CD4-positive, alpha-beta memory T cell (primary cell): Measurements from ENCODE around the gene FBLN7. TPM values are rescaled to one million over a fixed set of nuclear protein-coding genes. Genes with fewer than 3 reads are reported as not detected.

Experiments used
- CTCF ChIA-PET: fragments of 350-600 bp; sonication (Branson Sonifier 250); formaldehyde crosslinking; loops from one replicate; lab custom pipeline; 2021; ENCODE audit warnings: inconsistent platforms; ENCODE audit not compliant: partially characterized antibody; lab: Charles Lee
- POLR2A ChIA-PET: fragments of 350-600 bp; sonication (Branson Sonifier 250); formaldehyde crosslinking; loops from one replicate; lab custom pipeline; 2021; ENCODE audit not compliant: partially characterized antibody; lab: Charles Lee
- DNase-seq, 5 donors: peaks; one replicate each; pipeline versions ENCODE4 v3.0.0 to v3.0.0-alpha.2; 2020 to 2022; ENCODE audit warnings: mixed read lengths in 1 of 5
- H3K27ac ChIP-seq: one replicate; pipeline ENCODE4 v1.7.0; 2013; ENCODE audit warnings: low read depth, low read length
- H3K27me3 ChIP-seq: 2 replicates; pipeline ENCODE4 v1.7.0; 2013; ENCODE audit warnings: mild to moderate bottlenecking, low read length, moderate library complexity; ENCODE audit not compliant: insufficient read depth
- H3K36me3 ChIP-seq: 2 replicates; pipeline ENCODE4 v1.7.0; 2013; ENCODE audit warnings: mild to moderate bottlenecking, low read length, moderate library complexity; ENCODE audit not compliant: insufficient read depth
- H3K4me1 ChIP-seq: 2 replicates; pipeline ENCODE4 v1.7.0; 2013; ENCODE audit warnings: mild to moderate bottlenecking, low read length, moderate library complexity; ENCODE audit not compliant: insufficient read depth
- H3K4me3 ChIP-seq, 2 donors: one replicate each; pipeline ENCODE4 v1.7.0; 2013; ENCODE audit warnings: low read length in 2 of 2, mild to moderate bottlenecking in 1 of 2
- H3K9me3 ChIP-seq, 2 donors: one replicate each; pipeline ENCODE4 v1.7.0; 2013; ENCODE audit warnings: low read length in 2 of 2, control low read depth in 1 of 2; ENCODE audit not compliant: control insufficient read depth in 1 of 2
- H3K27ac Mint-ChIP-seq, 7 donors: one replicate each; pipeline ENCODE4 v1.8.0; 2020 to 2021; ENCODE audit warnings: mixed read lengths in 7 of 7, mild to moderate bottlenecking in 6 of 7, inconsistent platforms in 3 of 7, moderate library complexity in 3 of 7
- H3K27me3 Mint-ChIP-seq, 2 donors: one replicate each; pipeline ENCODE4 v1.8.0; 2020 to 2021; ENCODE audit warnings: mixed read lengths in 2 of 2
- H3K36me3 Mint-ChIP-seq, 2 donors: one replicate each; pipeline ENCODE4 v1.8.0; 2020 to 2021; ENCODE audit warnings: mixed read lengths in 2 of 2, inconsistent platforms in 1 of 2, mild to moderate bottlenecking in 1 of 2
- H3K4me1 Mint-ChIP-seq, 4 donors: one replicate each; pipeline ENCODE4 v1.8.0; 2020 to 2021; ENCODE audit warnings: mixed read lengths in 4 of 4, mild to moderate bottlenecking in 1 of 4
- H3K4me3 Mint-ChIP-seq, 8 donors: one replicate each; pipeline ENCODE4 v1.8.0; 2020 to 2021; ENCODE audit warnings: mixed read lengths in 8 of 8, mild to moderate bottlenecking in 7 of 8, moderate library complexity in 6 of 8, inconsistent platforms in 3 of 8
- H3K9me3 Mint-ChIP-seq, 8 donors: one replicate each; pipeline ENCODE4 v1.8.0; 2020 to 2021; ENCODE audit warnings: mixed read lengths in 8 of 8, mild to moderate bottlenecking in 5 of 8, inconsistent platforms in 3 of 8, moderate library complexity in 1 of 8
- intact Hi-C: fragments of 100-400 bp; cut with micrococcal nuclease; formaldehyde crosslinking; loops from one replicate; pipeline ENCODE4 v1.15.1; 2023
- polyA plus RNA-seq, 2 donors: library from polyadenylated mRNA; unstranded; fragments of 300-500 nt; fragmentation: Illumina TruSeq; gene quantifications; one replicate each; pipeline ENCODE4 v1.2.3, GENCODE V29; 2021
- total RNA-seq, 2 experiments: library from RNA; stranded (reverse); gene quantifications; one replicate each; pipeline ENCODE4 v1.2.3, GENCODE V29; 2021

Gene FBLN7
- total RNA-seq (10 to 100 TPM; 34.3 to 37.0 TPM), polyA plus RNA-seq (10 to 100 TPM; 29.3 to 41.2 TPM)

GRCh38 chr2:112138159-112139032 is at the start of gene FBLN7:
Gene FBLN7 (plus strand): TSS chr2:112138385. CDS start chr2:112138656, 271 bp downstream.
- peak within 1 kb of the TSS in 4 of 7 donors; percentile 43 to 75 (median 58) for H3K27ac Mint-ChIP-seq
- peak within 1 kb of the TSS; percentile 27 to 36 for H3K4me3 ChIP-seq

GRCh38 chr2:112089375-112089774 is 48.8 kb upstream of the FBLN7 start:
- Histone ChIP-seq H3K27me3 (no peaks in the 10 kb centered on the region), H3K27ac (no peak overlapping the region), H3K9me3 (no peaks in the 10 kb centered on the region), H3K4me1 (no peaks in the 10 kb centered on the region), H3K4me3 (no peak overlapping the region), H3K36me3 (peaks cover 57% of the 10 kb centered on the region)
- Mint-ChIP-seq H3K4me3 (no peak overlapping the region), H3K4me1 (peaks cover 0 to 13% (median 5%) of the 10 kb centered on the region in 4 donors), H3K9me3 (no peaks in the 10 kb centered on the region), H3K27me3 (no peaks in the 10 kb centered on the region), H3K27ac (peak overlapping the region in 2 of 7 donors; percentile 8 to 45), H3K36me3 (peaks cover 77 to 79% of the 10 kb centered on the region in 2 donors)
- ChIA-PET POLR2A (no interaction called here), CTCF (no interaction called here)
- intact Hi-C loops = no loop called here
- no peak for DNase-seq

More at GRCh38 chr2:112138159-112139032, at the start of gene FBLN7:
- ChIA-PET CTCF (interaction anchor here (2.0 kb wide), 1 partner anchor 17 kb away, joined by 5 read pairs; no protein-coding TSS in a partner anchor), POLR2A (interaction anchor here (0.6 to 1.1 kb wide), 4 partner anchors 17 to 113 kb away, joined by 3 to 6 read pairs (median 3); no protein-coding TSS in a partner anchor)
- H3K27ac ChIP-seq = no peak within 1 kb of the TSS
- H3K36me3 ChIP-seq = no peaks in the 10 kb centered on the region
- Mint-ChIP-seq H3K27me3 (peaks cover 16 to 20% of the 10 kb centered on the region in 2 donors), H3K4me1 (peaks cover 5 to 9% (median 7%) of the 10 kb centered on the region in 4 donors), H3K9me3 (peaks cover 0 to 11% (median 2%) of the 10 kb centered on the region in 8 donors), H3K4me3 (peak within 1 kb of the TSS; percentile 43 to 79 (median 65)), H3K36me3 (peaks cover 2 to 18% of the 10 kb centered on the region in 2 donors)
- H3K9me3 ChIP-seq = no peaks in the 10 kb centered on the region
- no peaks in the 10 kb centered on the region for H3K27me3 ChIP-seq
- DNase-seq = no peak
- H3K4me1 ChIP-seq = peaks cover 4% of the 10 kb centered on the region
- intact Hi-C loops = no loop called here

- Histone ChIP-seq H3K9me3 (no peaks in the 10 kb centered on the region), H3K36me3 (peaks cover 43% of the 10 kb centered on the region), H3K27me3 (no peaks in the 10 kb centered on the region), H3K4me1 (no peaks in the 10 kb centered on the region), H3K27ac (no peak overlapping the region), H3K4me3 (no peak overlapping the region)
- Mint-ChIP-seq H3K27ac (peak overlapping the region in 3 of 7 donors; percentile 44 to 82 (median 49)), H3K4me1 (peaks cover 0 to 7% (median 5%) of the 10 kb centered on the region in 4 donors), H3K27me3 (no peaks in the 10 kb centered on the region), H3K36me3 (peaks cover 63 to 68% of the 10 kb centered on the region in 2 donors), H3K9me3 (no peaks in the 10 kb centered on the region), H3K4me3 (no peak overlapping the region)
- no peak for DNase-seq
- ChIA-PET CTCF (interaction anchor here (1.8 kb wide), 1 partner anchor 167 kb away, joined by 4 read pairs; no protein-coding TSS in a partner anchor), POLR2A (no interaction called here)
- intact Hi-C loops = no loop called here
Measured at GRCh38 chr2:112092286-112093041, 45.7 kb upstream of the FBLN7 start.

DNA sequence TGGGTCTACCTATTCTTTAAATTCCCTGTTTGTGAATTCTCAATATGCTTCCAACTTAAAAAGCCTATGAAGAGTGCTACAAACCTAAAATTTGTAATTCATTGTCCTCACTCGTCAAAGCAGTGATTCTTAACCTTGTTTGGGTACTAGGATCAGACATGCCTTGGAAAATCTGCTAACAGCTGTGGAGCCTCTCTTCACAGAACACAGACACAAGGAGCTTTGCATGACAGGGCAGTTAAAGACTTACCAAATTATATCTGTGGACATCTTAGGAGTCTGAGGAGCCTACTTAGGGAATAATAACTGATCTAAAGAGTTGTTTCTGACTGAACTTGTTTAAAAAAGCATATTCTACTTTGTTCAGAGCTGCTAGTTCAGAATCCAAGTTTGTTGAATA is 45.0 kb upstream of the FBLN7 start:
- Mint-ChIP-seq H3K9me3 (no peaks in the 10 kb centered on the region), H3K27ac (peak overlapping the region in 1 of 7 donors; percentile 32), H3K4me3 (no peak overlapping the region), H3K27me3 (no peaks in the 10 kb centered on the region), H3K36me3 (peaks cover 67 to 69% of the 10 kb centered on the region in 2 donors), H3K4me1 (peaks cover 0 to 7% (median 5%) of the 10 kb centered on the region in 4 donors)
- Histone ChIP-seq H3K9me3 (no peaks in the 10 kb centered on the region), H3K27ac (no peak overlapping the region), H3K36me3 (peaks cover 41% of the 10 kb centered on the region), H3K27me3 (no peaks in the 10 kb centered on the region), H3K4me3 (no peak overlapping the region), H3K4me1 (no peaks in the 10 kb centered on the region)
- intact Hi-C loops = no loop called here
- CTCF ChIA-PET = interaction anchor here (1.0 to 1.8 kb wide), 2 partner anchors 28 to 166 kb away, joined by 3 to 4 read pairs; no protein-coding TSS in a partner anchor
- POLR2A ChIA-PET = no interaction called here
- no peak for DNase-seq

GRCh38 chr2:112095681-112096080 is 42.5 kb upstream of the FBLN7 start:
- Mint-ChIP-seq H3K4me1 (peaks cover 0 to 12% (median 6%) of the 10 kb centered on the region in 4 donors), H3K27me3 (no peaks in the 10 kb centered on the region), H3K36me3 (peaks cover 59 to 67% of the 10 kb centered on the region in 2 donors), H3K27ac (no peak overlapping the region), H3K9me3 (no peaks in the 10 kb centered on the region), H3K4me3 (no peak overlapping the region)
- intact Hi-C loops = no loop called here
- Histone ChIP-seq H3K36me3 (peaks cover 40% of the 10 kb centered on the region), H3K27me3 (no peaks in the 10 kb centered on the region), H3K4me1 (no peaks in the 10 kb centered on the region), H3K27ac (no peak overlapping the region), H3K9me3 (no peaks in the 10 kb centered on the region), H3K4me3 (no peak overlapping the region)
- POLR2A ChIA-PET = no interaction called here
- CTCF ChIA-PET = no interaction called here
- no peak for DNase-seq

- CTCF ChIA-PET = no interaction called here
- H3K4me1 Mint-ChIP-seq = peaks cover 0 to 12% (median 6%) of the 10 kb centered on the region in 4 donors
- Histone ChIP-seq H3K27ac (no peak overlapping the region), H3K36me3 (peaks cover 40% of the 10 kb centered on the region), H3K4me1 (no peaks in the 10 kb centered on the region), H3K9me3 (no peaks in the 10 kb centered on the region), H3K4me3 (no peak overlapping the region), H3K27me3 (no peaks in the 10 kb centered on the region)
- H3K36me3 Mint-ChIP-seq = peaks cover 54 to 63% of the 10 kb centered on the region in 2 donors
- no peaks in the 10 kb centered on the region for H3K9me3 Mint-ChIP-seq
- DNase-seq = no peak
- no peak overlapping the region for H3K27ac Mint-ChIP-seq
- H3K27me3 Mint-ChIP-seq = no peaks in the 10 kb centered on the region
- no peak overlapping the region for H3K4me3 Mint-ChIP-seq
- POLR2A ChIA-PET = no interaction called here
- intact Hi-C loops = no loop called here
Measured at GRCh38 chr2:112096098-112096497, 42.1 kb upstream of the FBLN7 start.
